GM18511 (cell line): Measurements from ENCODE around the gene RAX.

Experiments used
- ATAC-seq: cut with Tn5 transposase; IDR thresholded peaks from one replicate; pipeline ENCODE4 v1.9.1; 2021; ENCODE audit warnings: mild to moderate bottlenecking, moderate library complexity; ENCODE audit not compliant: unreplicated experiment

The RAX gene

GRCh38 chr18:59249199-59249774 is 24.0 kb downstream of the RAX start:
- no peak for ATAC-seq

GRCh38 chr18:59246796-59247195 is 26.5 kb downstream of the RAX start:
- ATAC-seq, result no peak

- no peak for ATAC-seq
These were observed 30.3 kb downstream of the RAX start for GRCh38 chr18:59242906-59243305.

GRCh38 chr18:59239642-59240041 is 33.6 kb downstream of the RAX start:
- no peak for ATAC-seq

GRCh38 chr18:59238385-59238784 is 34.9 kb downstream of the RAX start:
- no peak for ATAC-seq

GRCh38 chr18:59233017-59233410 is 40.2 kb downstream of the RAX start:
- ATAC-seq, result no peak

- ATAC-seq, result no peak
These were observed 40.8 kb downstream of the RAX start for GRCh38 chr18:59232309-59233016.

- ATAC-seq, result no peak
These were observed 41.4 kb downstream of the RAX start for GRCh38 chr18:59231877-59232276.

GRCh38 chr18:59231114-59231513 is 42.1 kb downstream of the RAX start:
- no peak for ATAC-seq

- ATAC-seq, result no peak
These were observed 43.4 kb downstream of the RAX start for GRCh38 chr18:59229701-59230443.

GRCh38 chr18:59229191-59229590 is 44.1 kb downstream of the RAX start:
- no peak for ATAC-seq

- ATAC-seq, result no peak
These were observed 44.9 kb downstream of the RAX start for GRCh38 chr18:59228351-59228750.

GRCh38 chr18:59222341-59222740 is 50.9 kb downstream of the RAX start:
- no peak for ATAC-seq

- no peak for ATAC-seq
These were observed 52.2 kb downstream of the RAX start for GRCh38 chr18:59220784-59221765.

GRCh38 chr18:59220164-59220783 is 53.0 kb downstream of the RAX start:
- ATAC-seq, result no peak

GRCh38 chr18:59219672-59220163 is 53.5 kb downstream of the RAX start, which contains the start of gene GRP:
Gene GRP (plus strand): TSS chr18:59220158. CDS start chr18:59220266, 108 bp downstream.
- no peak for ATAC-seq

GRCh38 chr18:59218018-59218417 is 55.2 kb downstream of the RAX start:
- ATAC-seq, result no peak
